IPS-18c (cell line): ENCODE results near the gene DRC3.
"Not testable (repeated sequence)": the region's sequence is repeated elsewhere in the genome, so short reads cannot be mapped to it uniquely, and the experiment has no call there.

Experiments used
- H3K4me3 ChIP-seq: 2 replicates; pipeline ENCODE4 v1.7.0; 2013; ENCODE audit warnings: low read depth, mild to moderate bottlenecking, low read length, moderate library complexity; ENCODE audit not compliant: insufficient read depth
- H3K9me3 ChIP-seq: one replicate; pipeline ENCODE4 v1.6.1; 2013; ENCODE audit warnings: mild to moderate bottlenecking, low read length, moderate library complexity; ENCODE audit not compliant: control insufficient read depth, insufficient read depth

Gene DRC3

GRCh38 chr17:17937958-17938357 is 34.7 kb upstream of the DRC3 start:
- H3K4me3 ChIP-seq, result no peak overlapping the region
- H3K9me3 ChIP-seq, result no peaks in the 10 kb centered on the region

- no peaks in the 10 kb centered on the region for H3K9me3 ChIP-seq
These were observed 34.1 kb upstream of the DRC3 start for GRCh38 chr17:17938388-17939107.

GRCh38 chr17:17939941-17940340 is 32.7 kb upstream of the DRC3 start:
- H3K9me3 ChIP-seq, H3K4me3 ChIP-seq: not testable (repeated sequence)

More at GRCh38 chr17:17938388-17939107, 34.1 kb upstream of the DRC3 start:
- no peak overlapping the region for H3K4me3 ChIP-seq

- H3K9me3 ChIP-seq, result no peaks in the 10 kb centered on the region
- H3K4me3 ChIP-seq, result no peak overlapping the region
These were observed 32.2 kb upstream of the DRC3 start for GRCh38 chr17:17940441-17940911.

DNA sequence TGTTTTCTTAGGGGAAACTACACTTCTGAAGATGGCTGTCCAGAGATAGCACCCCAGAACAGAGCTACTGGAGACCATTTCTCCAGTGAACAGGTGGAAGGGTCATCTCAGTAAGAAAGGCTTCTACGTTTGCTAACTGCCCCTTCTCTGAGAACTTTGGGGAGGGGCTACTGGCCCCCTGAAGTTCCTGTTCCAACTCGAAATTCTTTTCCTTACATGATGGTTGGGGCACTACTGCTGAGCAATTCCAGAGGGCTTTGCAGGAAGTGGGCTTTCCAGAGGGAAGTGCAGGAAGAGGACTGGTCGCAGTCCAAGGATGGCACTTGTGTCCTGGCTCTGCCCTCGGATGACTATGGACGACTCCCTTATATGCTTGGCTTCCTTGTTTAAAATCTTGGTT is 31.6 kb upstream of the DRC3 start:
- no peak overlapping the region for H3K4me3 ChIP-seq
- H3K9me3 ChIP-seq, result no peaks in the 10 kb centered on the region

GRCh38 chr17:17942846-17943245 is 29.8 kb upstream of the DRC3 start:
- H3K4me3 ChIP-seq, result no peak overlapping the region
- H3K9me3 ChIP-seq, result no peaks in the 10 kb centered on the region

DNA sequence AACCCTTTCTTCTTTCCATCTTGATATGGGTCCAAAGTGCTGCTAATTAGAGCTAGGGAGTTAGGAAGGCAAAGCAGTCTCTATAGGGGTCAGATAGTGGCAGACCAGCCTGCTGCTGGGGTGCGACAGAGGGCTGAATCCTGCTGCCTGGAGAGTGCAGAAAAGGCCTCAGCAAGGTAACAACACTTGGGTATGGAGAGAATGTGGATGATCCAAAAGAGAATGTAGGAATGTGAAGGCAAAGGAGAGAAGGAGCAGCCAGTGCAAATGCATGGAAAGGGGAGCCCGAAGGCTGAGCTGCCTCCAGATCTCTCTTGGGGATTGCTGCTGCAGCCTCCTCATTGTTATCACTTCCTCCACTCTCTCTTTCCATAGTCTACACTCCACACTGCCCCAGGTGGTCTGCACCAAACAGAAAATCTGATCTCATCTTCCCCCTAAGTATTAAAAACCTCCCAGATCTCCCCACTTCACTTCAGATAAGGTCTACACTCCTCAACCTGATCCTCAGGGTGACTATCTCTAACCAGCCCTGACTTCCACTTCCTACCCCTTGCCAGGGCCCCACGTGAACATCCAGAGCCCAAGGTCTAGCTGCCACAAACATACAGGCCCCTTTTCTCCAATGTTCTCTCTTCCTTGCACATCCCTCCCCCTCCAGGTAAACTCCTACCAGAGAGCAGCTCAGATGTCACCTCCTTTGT is 29.2 kb upstream of the DRC3 start:
- Histone ChIP-seq H3K4me3 (no peak overlapping the region), H3K9me3 (no peaks in the 10 kb centered on the region)

GRCh38 chr17:17944242-17944641 is 28.4 kb upstream of the DRC3 start:
- Histone ChIP-seq H3K4me3 (no peak overlapping the region), H3K9me3 (no peaks in the 10 kb centered on the region)

DNA sequence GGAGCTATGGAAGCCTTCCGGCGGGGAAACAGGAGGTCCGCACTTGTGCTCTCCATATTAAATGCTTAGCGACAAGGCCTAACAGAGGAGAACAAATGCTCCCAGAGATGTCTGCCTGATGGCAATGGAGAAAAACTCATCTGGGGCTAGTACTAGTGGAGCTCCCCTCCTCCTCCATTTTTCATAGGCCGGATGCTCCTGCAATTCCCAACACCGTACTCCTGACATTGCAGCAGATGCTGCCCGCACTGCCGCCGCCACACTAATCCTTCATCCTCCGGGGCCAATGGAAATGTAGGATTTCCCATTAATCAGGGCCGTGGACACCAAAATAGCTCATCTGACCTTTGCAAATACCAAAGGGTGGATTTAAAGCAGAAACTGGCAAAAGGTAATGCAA is 27.9 kb upstream of the DRC3 start:
- Histone ChIP-seq H3K4me3 (no peak overlapping the region), H3K9me3 (no peaks in the 10 kb centered on the region)

GRCh38 chr17:17946093-17946492 is 26.6 kb upstream of the DRC3 start:
- no peak overlapping the region for H3K4me3 ChIP-seq
- H3K9me3 ChIP-seq, result no peaks in the 10 kb centered on the region

DNA sequence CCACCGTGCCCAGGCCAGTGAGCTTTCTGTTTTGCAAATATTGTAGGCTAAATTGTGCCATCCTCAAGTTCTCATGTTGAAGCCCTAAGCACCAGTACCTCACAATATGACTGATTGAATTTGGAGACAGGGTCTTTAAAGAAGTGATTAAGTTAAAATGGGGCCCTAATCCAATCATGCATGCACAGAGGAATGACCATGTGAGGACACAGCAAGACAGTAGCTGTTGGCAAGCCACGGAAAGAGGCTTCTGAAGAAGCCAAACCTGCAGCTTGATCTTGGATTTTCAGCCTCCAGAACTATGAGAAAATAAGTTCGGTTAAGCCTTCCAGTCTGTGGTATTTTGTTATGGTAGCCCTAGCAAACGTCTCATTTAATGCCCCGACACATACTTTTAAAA is 25.4 kb upstream of the DRC3 start:
- no peaks in the 10 kb centered on the region for H3K9me3 ChIP-seq
- H3K4me3 ChIP-seq, result no peak overlapping the region

DNA sequence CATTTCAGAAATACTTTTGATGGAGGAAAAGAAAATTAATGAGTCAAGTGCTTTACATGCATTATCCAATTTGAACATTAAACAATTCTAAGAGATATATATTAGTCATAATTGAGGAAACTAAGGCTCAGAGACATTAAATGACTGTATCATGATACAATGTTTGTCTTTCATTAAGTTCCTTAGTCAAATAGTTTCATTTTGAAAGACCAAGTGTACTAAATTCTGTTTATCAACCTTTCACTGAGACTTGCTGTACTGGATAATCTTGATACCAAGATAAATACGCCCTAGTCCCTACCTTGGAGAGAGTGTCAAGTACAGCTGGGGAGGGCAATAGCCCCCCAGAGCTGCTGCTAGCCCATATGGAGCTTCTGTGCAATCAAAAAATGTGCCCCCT is 24.7 kb upstream of the DRC3 start:
- Histone ChIP-seq H3K4me3 (no peak overlapping the region), H3K9me3 (no peaks in the 10 kb centered on the region)

DNA sequence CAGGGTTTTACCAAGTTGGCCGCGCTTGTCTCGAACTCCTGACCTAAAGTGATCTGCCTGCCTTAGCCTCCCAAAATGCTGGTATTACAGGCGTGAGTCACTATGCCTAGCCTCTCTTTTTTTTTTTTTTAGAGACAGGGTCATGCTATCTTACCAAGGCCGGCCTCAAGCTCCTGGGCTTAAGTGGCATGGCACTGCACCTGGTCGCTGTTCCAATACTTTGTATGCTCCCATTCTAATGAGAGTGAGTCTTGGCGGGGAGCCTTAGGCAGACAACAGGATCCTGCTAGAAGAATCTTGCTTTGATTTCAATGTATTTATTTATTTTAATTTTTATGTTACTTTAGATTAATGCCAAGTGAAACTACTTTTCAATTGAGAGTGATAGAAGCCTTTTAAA is 22.3 kb upstream of the DRC3 start:
- no peaks in the 10 kb centered on the region for H3K9me3 ChIP-seq
- no peak overlapping the region for H3K4me3 ChIP-seq

DNA sequence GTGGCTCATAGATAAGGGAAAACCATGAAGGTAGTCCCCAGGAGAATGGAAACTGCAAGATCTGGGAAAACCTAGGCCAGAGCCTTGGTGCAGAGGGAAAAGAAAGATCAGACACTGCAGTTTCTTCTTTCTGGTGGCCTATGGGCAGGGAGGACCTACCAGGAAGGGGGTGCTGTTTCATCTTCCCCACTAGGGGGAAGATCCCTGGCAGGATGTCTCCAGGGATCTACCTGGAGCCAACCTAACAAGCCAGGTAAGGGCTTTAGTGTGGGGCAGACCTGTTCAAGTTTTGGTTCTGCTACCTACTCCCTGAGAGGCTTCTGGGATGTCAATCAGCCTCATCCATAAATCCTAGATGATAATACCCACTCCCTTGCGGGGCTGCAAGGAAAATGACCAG is 21.9 kb upstream of the DRC3 start:
- H3K4me3 ChIP-seq, result no peak overlapping the region
- no peaks in the 10 kb centered on the region for H3K9me3 ChIP-seq

DNA sequence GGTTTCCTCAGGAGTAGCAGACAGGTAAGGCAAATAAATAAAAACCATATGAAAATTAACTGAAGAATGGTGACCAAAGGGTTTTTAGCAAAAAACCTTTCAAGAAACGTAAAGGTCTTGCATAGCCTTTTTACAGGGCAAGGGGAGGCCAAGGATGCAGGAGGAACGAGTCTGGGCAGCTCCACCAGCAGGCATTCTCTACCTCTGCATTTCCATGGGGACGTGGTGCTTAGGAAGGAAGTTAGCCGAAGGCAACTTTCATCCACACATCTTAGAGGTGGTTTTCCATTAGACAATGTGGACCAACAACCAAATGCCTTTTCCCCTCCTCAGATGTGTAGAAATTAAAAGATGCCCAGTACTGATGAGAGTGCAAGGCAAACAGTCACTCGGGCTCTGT is 21.1 kb upstream of the DRC3 start:
- Histone ChIP-seq H3K4me3 (no peak overlapping the region), H3K9me3 (no peaks in the 10 kb centered on the region)

GRCh38 chr17:17952691-17953090 is 20.0 kb upstream of the DRC3 start:
- no peaks in the 10 kb centered on the region for H3K9me3 ChIP-seq
- H3K4me3 ChIP-seq, result no peak overlapping the region

GRCh38 chr17:17954079-17954478 is 18.6 kb upstream of the DRC3 start:
- no peak overlapping the region for H3K4me3 ChIP-seq
- H3K9me3 ChIP-seq, result no peaks in the 10 kb centered on the region

GRCh38 chr17:17955790-17956341 is 16.8 kb upstream of the DRC3 start:
- H3K4me3 ChIP-seq, H3K9me3 ChIP-seq: not testable (repeated sequence)
